IPS-15b (cell line): Measurements from ENCODE around the gene UNC13D.

ENCODE experiments used
- H3K27me3 ChIP-seq: one replicate; pipeline ENCODE4 v1.6.1; 2013; ENCODE audit warnings: low read length; ENCODE audit not compliant: control insufficient read depth, insufficient read depth
- H3K36me3 ChIP-seq: one replicate; pipeline ENCODE4 v1.6.1; 2013; ENCODE audit warnings: low read length; ENCODE audit not compliant: control insufficient read depth, insufficient read depth
- H3K4me1 ChIP-seq: one replicate; pipeline ENCODE4 v1.6.1; 2013; ENCODE audit warnings: mild to moderate bottlenecking, low read length; ENCODE audit not compliant: control insufficient read depth, insufficient read depth
- H3K4me3 ChIP-seq: one replicate; pipeline ENCODE4 v1.5.1; 2013; ENCODE audit warnings: low read depth, low read length
- H3K9ac ChIP-seq: one replicate; pipeline ENCODE4 v1.6.1; 2013; ENCODE audit warnings: low read depth, mild to moderate bottlenecking, low read length
- H3K9me3 ChIP-seq: one replicate; pipeline ENCODE4 v1.6.1; 2013; ENCODE audit warnings: mild to moderate bottlenecking, low read length; ENCODE audit not compliant: control insufficient read depth, insufficient read depth

Gene UNC13D

DNA sequence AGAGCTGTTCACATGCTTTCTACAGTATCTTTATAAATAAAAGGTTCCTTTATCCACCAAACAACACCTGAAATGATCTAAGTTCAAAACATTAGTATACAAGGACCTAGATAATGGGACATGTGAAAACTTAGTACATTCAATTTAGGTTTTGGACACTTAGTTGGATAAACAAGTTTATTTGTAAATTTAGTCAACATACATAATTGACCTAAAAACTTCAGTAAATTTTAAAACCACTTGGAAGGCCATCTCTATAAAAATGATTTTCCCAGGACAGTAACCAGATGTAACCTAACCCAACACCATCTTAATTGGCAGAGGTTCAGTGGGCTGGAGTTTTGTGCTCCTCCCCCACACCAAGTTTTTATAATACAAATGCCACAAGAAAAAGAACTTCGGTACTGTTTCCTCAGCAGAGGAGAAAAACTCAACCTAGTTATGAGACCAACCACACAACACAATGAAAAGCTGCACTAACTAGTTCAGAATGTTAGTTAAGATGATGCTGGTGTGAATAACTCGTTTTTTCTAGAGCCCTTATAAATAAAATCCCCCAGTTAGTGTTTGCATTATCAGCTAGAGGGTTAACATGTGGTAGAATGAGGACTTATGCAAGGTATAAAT, 66.8 kb downstream of the UNC13D start:
- Histone ChIP-seq H3K36me3 (peaks cover 15% of the 10 kb centered on the region), H3K9ac (no peak overlapping the region), H3K9me3 (no peaks in the 10 kb centered on the region), H3K4me1 (peaks cover 7% of the 10 kb centered on the region), H3K4me3 (peak overlapping the region; percentile 90), H3K27me3 (no peaks in the 10 kb centered on the region)
